ENCODE measurements around the gene DLST.
"Not testable (repeated sequence)": the region's sequence is repeated elsewhere in the genome, so short reads cannot be mapped to it uniquely, and the experiment has no call there.

The DLST gene

GRCh38 chr14:74920281-74920680 is 38.6 kb downstream of the DLST start:
- no peak for DNase-seq

DNA sequence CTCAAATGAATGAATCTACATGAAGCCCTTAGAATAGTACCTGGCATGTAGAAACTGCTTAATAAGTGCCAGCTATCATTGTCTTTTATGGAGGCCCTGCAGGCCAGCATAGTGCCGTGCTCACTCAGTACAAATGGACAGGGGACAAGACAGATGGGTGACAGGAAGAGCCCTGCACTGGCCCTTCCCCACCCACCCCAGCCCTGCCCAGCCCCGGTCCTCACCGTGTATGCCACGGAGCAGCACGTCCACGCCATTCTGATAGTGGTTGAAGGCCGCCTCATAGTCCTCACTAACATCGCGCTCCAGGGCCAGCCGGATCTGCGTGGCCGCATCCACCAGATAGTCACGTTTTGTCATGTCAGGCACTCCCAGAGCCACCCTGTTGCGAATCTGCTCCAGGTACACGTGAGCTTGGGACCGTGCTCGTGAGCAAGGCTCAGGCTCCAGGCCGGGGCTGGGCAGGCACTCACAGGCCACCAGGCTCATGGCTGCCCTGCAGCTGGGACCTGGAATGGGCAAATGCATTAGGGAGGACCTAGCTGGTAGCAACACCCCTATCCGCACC is 39.4 kb downstream of the DLST start:
- no peak for DNase-seq

DNA sequence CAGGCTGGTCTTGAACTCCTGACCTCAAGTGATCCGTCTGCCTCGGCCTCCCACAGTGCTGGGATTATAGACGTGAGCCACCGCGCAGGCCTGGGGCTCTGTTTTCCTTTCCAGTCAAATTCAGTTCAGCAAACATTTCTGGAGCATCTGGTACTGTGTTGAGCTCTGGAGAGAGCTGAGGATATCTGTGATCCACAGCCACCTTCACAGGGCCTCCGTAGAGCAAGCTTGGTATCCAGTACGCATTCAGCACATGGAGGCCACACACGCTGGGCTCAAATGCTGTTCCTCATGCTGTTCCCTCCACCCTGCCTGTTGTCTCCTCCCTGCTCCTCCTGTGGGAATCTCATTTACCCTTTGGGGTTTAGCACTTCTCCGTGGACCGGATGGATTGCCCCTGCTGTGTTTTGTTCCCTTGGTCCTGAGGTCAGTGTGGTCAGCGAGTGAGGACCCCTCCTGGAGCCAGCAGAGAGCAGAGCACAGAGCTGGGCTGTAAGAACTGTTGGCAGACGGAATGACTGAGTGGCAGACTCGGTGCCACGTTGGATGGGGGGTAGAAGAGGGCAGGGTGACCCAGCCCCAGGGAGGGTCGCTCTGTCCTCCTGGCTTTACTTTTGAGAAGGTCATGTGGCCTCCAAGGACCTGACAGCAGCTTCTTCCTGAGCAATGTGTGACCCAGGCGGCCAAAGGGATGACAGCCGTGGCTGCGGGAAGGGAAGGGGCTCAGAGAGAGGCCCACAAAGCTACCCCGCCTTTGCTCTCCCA is 40.5 kb downstream of the DLST start:
- DNase-seq: no peak

DNA sequence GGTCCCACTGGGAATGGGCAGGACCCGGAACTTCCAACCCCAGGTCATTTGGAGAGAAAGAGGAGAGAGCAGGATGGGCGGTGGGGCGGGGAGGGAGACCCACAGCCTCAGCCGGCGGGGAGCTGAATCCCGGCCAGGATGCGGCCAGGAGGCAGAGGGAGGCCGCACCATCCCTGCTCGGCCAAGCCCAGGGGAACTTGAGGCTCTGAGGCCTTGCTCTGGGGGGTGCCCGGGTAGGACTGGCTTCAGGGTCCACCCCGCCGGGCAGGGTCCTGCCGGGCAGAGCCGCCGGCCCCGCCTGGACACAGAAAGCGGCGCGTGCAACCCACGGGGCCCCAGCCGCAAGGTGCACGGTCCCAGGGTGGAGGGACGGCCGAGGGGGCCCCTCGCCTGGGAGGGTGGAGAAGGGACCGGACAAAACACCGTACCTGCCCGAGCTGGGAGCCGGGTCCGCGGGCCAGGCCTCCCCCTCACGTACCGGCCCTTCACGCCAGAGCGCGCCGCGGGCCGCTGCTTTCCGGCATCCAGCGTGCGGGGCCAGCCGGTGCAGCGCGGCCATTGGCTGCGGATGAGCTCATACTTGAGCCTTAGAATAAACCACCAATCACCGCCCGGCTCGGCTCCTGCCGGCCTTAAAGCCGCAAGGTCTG is 41.2 kb downstream of the DLST start, which contains the start of gene RPS6KL1:
TSS of gene RPS6KL1 (minus strand) at position 509 of the 650 bp plus-strand sequence. CDS start 1,719 bp downstream, outside the sequence.
- DNase-seq: peak; percentile 32

DNA sequence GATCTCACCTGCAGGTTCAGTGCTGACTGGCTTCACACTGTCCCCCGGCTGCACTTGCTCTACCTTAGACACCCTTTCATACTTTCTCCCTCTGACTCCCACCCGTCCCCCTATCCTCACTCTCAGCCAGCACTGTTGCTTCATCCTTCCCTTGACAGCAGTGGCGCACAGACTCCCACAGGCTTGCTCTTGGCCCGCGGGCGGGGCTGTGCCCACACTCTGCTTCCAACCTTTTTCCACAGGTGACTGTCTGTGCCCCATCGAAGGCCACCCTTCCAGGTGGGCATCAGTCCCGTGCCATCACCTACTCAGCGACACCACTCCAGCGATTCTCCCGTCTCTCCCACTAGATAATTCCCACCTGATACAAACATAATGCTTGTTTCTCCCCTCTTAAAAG is 42.3 kb downstream of the DLST start:
- no peak for DNase-seq

- no peak for DNase-seq
Observed at GRCh38 chr14:74927225-74927624, 45.5 kb downstream of the DLST start.

GRCh38 chr14:74929242-74929641 is 47.5 kb downstream of the DLST start:
- no peak for DNase-seq

- not testable (repeated sequence) for DNase-seq
Observed at GRCh38 chr14:74931744-74932143, 50.0 kb downstream of the DLST start.

DNA sequence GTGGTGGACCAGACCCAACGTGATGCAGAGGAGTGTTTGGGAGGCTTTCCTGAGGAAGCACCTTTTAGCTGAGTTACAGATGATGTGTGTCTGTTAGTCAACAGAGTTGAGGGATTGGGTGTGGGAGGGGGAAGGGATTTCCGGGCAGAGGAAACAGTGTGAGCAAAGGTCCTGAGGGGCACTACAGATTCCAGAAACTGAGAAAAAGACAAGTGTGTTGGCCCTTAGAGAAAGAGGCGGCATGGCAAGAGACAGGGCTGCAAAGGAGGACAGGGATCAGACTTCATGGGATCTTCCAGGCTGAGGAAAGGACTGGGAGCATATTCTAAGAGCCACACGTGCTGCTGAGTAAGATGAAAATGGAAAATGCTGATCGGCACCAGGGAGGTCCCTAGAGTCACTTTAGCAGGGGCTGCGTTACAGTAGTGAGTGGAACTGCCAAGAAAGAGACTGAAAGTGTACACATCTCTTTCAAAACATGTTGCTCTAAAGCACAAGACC is 50.7 kb downstream of the DLST start:
- DNase-seq: no peak

GRCh38 chr14:74932936-74933335 is 51.2 kb downstream of the DLST start:
- DNase-seq: not testable (repeated sequence)

GRCh38 chr14:74934041-74934440 is 52.3 kb downstream of the DLST start:
- no peak for DNase-seq

DNA sequence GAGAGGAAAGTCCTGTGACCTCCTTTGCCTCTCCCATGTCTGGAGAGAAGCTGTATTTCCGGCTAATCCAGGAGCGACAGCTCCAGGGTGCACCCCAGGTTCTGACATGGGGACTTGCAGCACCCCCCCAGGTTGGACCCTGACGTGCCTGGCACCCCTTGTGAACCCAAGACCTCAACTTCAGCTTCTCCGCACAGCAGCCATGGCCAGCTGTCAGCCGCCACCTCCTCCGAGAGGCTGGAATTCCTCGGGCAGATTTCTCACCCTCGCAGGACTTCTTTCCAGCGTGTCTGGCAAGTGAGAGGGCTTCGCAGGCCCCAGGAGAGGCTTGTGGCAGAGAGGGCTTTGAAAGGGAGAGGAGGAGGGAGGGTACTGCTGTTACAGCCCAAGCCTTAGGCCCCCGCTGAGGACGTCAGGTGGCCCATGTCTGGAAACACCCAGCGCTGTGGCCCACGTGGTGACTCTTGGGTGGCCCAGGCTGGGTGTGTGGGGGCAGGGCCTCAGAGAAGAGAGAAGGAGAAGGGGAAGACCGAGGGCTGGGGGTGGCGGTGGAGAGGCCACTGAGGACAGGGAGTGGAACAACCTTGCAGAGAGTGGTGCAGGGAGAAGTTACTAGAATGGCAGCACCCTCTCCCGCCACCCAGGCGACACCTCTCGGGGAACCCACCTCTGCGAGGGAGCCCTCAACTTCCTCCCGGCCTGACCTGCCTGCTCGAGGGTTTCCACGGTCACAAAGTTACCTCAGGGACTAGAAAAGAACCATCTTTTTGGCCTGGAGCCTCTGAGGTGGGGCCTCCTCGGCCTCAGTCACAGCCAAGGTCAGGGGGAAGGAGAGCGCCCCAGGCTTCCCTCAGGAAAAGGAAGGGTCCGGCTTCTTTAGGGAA is 53.0 kb downstream of the DLST start:
- no peak for DNase-seq

DNA sequence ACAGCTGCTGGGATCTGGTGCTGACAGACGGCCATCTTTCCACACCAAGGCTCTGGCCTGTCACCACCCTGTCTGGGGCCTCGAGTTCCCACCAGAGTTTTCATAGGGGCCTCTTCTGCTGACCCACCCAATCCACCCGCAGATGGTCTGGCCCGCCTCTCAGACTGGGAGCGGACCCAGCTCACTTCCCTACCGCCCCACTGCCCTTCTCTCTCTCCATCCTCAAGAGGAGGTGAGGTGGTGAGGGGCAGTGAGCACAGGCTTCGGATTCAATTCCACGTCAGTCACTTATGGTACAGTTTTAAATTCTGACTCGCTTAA is 53.6 kb downstream of the DLST start:
- DNase-seq: no peak

DNA sequence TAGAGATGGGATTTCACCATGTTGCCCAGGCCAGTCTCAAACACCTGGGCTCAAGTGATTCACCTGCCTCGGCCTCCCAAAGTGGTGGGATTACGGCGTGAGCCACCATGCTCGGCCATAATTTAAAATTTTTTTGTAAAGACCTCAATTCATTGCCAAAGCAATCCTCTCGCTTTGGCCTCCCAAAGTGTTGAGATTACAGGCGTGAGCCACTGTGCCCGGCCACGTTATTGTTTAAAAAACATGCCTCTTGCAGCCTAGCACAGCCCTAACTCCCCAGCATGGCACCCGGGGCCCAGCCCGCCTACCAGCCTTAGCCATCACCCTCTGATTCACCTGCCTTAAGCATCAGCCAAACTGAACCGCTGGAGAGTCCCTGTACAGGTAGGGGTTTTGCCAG is 54.4 kb downstream of the DLST start:
- no peak for DNase-seq

GRCh38 chr14:74936731-74937130 is 55.0 kb downstream of the DLST start:
- DNase-seq: no peak

GRCh38 chr14:74937171-74937570 is 55.5 kb downstream of the DLST start:
- DNase-seq: no peak

- no peak for DNase-seq
Observed at GRCh38 chr14:74938531-74939495, 57.1 kb downstream of the DLST start.

- DNase-seq: no peak
Observed at GRCh38 chr14:74940956-74941565, 59.3 kb downstream of the DLST start.

- DNase-seq: peak; percentile 52
Observed at GRCh38 chr14:74941676-74942097, 60.0 kb downstream of the DLST start.

DNA sequence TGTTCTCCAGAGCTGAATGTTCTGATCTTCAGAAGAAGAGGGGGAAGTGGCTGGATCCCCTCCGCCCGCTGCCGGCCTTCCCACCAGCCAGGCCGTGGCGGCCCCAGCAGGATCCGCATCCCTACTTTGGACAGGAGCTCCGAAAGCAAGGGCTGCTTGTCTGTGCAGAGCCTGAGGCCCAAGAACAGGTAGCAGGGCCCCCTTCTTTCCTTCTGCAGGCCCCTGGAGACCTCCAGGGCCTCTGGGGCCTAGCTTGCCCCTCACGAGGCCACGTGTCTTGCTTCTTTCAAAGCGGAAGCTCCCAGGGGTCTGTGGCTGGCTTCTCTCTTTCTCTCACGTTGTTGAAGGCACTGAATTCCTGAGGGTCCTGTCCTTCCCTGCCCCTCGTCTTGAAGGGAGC is 60.5 kb downstream of the DLST start:
- DNase-seq: no peak

GRCh38 chr14:74942608-74943007 is 60.9 kb downstream of the DLST start:
- no peak for DNase-seq

Data from activated T-cell treated with anti-CD3 and anti-CD28 coated beads for 4 hours (primary cell).